ENCODE data around the gene PARVA. TPM values are rescaled to one million over a fixed set of nuclear protein-coding genes. Genes with fewer than 3 reads are reported as not detected.
A peak's percentile ranks its signal among the peaks of the same experiment; 100 is the strongest.

The PARVA gene
- total RNA-seq, 1 experiment from 2014 or later: 37.1 TPM

DNA sequence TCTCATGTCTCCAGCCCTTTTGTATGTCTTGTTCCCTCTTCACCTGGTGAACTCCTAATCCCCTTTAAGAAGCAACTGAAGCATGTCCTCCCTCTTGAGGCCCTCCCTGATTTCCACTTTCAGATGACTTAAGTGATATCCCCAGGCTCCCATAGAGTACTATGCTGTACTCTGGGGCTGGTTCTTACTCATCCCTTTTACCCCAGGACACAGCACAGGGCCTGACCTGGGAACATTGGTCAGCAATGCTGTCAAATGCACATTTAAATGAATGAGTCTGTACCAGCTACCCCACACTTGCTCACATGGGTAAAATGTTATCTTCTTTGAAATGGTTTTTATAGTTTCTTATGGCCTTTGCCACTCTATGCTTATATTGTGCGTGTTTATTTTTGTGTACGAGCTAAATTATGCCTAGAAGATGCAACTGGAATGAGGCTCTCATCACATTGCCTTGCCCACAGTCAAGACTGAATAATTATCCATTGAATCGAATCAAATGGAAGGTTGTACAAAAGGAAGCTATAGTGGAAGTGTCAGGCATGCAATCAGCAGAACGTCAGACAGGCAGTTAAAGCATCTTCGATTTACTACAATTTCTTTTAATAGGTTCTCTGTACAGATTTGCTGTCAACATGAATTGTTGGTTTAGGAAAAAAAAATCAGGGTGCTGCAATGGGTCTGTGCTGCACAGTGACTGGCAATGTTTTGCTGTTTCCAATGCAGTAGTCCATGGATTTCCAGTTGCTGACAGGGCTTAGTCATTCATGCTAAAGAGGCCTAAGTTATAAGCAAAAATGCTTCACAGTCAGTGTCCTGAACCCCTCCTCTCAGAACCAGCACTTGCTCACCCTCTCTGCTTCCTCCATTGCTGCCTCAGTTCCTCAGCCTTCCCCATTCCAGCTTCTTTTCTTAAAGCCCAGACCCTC, 79.5 kb downstream of the PARVA start:
- DNase-seq (ENCODE audit: low spot score): no peak

DNA sequence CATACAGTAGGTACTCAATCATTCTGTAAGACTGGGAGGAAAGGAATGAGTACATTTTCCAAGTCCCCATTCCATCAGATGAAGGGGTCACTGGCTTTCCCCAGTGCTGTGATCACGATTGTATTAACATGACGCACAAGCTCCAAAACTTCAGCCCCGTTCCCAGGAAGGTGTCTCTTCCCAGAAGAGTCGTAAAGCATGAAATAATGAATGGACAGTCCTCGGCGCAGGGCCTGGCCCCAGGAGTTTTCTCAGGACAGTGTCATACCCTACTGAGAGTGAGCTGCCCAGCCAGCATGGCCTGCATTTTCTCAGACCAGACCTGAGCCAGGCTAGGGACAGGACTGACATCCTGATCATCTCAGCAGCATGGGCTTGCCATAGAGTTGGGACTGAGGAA, 80.7 kb downstream of the PARVA start:
- no peak for DNase-seq (ENCODE audit: low spot score)

DNA sequence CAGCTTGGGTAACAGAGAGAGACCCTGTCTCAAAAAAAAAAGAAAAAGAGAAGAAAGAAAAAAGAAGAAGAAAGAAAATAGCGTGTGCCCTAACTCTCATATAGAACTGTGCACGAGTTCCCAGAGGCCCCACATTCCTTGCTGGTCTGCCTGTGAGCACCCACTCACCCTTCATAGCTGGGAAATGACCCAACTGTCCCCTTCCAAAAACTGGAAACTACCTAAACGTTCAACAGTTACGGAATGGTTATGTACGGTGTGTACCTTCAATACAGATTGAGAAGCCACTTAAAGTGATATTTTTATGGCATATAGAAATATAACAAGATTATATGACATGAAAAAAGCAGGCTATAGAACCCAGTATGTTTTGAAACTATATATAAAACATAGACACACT, 82.0 kb downstream of the PARVA start:
- no peak for DNase-seq (ENCODE audit: low spot score)

DNA sequence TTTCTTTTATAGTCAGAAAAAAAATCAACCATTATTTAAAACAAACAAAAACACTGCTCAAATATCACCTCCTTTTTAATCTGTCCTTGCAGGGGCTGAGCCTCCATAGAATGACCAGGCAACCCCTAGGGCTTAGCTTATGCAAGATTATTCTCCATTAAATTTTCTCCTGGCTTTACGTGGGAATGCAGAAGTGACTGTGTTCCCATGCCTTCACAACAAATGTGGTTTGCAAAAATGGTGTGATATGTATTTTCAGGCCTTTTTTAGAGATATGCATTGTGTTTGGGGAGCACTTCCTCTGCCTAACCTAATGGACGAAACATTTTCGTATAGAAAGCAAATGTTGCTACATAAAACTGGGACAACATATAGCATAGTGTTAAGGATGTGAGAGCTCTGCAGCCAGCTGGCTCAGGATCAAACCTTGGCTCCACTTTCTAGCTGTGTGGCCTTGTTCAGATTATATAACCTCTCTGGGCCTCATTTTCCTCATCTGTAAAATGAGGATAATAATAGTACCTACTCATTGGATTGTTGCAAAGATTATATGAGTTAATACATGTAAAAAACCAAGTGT, 82.6 kb downstream of the PARVA start:
- no peak for DNase-seq (ENCODE audit: low spot score)

DNA sequence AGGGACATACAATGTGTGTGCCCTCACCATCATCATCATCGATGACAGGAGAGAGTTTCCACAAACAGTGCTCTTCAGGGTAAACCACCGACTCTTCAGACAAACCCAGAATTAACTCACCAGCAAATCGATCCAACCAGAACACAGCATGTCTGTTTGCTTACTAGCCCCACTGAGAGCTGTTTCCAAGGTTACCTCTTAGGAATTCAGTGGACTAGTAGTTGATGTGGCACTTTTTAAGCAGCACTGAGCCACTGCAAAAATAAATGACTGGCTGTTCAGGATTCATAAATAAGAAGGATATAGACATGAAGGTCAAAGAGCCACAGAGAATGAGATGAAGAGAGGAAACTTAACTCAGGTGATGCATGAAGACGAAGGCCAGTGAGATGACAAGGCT, 83.1 kb downstream of the PARVA start:
- no peak for DNase-seq (ENCODE audit: low spot score)

DNA sequence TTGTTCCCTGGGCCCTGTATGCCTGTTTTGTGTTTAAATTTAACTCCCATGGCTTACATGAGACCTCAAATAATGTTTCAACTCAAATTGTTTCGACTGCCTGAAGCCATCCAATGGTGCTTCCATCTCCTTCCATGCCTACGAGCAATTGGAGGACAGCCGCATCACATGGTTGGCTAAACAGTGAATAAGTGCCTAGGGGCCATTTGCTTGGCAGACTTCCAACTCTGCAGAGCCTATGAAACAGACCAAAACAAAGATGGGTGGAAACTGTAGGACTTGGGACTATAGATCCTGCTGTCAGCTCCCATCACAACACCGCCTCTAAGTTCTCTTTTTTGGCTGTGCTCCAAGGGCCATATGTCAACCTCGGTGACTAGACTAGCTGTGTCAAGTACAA, 84.1 kb downstream of the PARVA start:
- peak; percentile 23 for DNase-seq (ENCODE audit: low spot score)

DNA sequence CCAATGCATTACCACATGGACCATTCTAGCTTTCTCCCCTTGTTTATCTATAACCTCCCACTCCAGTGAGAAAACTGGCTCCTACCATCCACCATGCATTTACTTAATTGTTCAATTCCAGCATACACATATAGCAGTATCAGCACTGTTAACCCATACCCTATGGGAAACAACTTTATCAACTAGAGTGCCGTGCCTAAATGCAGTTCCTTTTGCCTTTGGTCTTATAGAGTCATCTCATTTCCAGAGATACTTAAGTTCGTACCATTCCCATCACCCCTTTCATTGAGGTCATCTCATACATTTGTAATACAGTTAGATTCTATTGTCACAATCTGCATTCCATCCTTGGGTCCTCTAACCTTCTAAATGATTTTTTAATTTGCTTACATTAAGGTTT, 86.9 kb downstream of the PARVA start:
- DNase-seq (ENCODE audit: low spot score): no peak

DNA sequence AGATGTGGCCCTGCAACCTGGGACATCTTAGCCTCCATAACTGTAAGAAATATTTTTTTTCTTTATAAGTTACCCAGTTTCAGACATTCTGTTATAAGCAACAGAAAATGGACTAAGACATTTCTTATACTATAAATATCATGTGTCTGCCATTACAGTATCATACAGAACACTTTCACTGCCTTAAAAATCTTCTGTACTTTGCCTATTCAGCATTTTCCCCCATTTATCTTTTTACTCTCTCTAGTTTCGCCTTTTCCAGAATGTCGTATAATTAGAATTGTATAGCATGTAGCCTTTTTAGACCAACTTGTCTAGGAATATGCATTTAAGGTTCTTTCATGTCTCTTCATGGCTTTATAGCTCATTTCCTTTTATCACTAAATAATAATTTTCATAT, 88.0 kb downstream of the PARVA start:
- DNase-seq (ENCODE audit: low spot score): no peak

DNA sequence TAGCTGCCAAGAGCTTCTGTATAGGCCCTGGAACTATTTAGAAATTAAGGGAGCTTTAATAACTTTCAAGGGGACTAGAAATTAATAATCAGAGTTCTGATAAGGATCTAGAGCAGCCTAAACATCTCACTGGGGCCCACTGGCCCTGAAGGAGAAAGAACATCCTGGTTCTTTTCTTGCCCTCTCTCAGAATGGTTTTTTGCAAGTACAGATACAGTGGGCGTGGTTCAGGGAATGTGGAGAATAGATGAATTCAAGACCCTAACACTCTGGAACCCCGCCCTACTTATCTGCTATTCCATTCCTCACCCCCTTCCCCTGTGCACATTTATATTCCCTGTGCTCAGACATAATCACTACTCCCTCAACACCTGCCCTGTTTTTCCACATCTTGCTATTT, 90.2 kb downstream of the PARVA start:
- DNase-seq (ENCODE audit: low spot score): no peak

DNA sequence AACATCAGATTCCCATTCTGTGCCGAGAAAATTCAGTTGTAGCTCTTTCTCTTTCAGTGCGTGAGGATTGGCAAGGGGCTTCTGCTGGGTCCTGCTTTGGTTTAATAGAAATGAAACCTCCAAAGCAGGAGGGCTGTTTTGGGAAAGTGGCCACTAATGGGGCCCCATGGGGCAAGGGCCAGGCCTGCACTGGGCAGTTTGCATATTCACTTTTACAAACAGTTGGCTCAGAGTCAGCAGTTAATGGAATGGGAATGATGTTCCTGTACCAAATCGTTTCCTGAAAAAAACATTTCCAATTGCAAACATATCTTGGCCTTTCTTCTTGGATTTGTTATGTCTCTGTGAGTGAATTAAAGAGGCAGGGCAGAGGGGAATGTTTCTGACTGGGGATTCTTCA, 92.1 kb downstream of the PARVA start:
- no peak for DNase-seq (ENCODE audit: low spot score)

DNA sequence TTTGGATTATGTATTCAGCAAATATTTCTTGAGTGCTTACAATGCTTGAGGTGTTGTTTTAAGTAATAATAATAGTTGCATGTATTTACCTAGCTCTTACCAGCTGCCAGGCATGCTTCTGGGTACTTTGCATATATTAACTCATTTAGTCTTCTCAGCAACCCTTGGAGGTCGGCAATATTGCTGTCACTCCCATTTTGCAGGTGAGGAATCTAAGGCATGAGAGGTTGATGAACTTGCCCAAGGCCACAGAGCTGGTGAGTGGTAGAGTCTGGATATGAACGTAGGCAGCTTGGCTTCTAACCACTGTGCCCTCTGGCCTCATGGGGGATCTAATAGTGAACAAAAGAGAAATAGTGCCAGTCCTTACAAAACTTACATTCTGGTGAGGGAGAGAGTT, 92.9 kb downstream of the PARVA start:
- no peak for DNase-seq (ENCODE audit: low spot score)

DNA sequence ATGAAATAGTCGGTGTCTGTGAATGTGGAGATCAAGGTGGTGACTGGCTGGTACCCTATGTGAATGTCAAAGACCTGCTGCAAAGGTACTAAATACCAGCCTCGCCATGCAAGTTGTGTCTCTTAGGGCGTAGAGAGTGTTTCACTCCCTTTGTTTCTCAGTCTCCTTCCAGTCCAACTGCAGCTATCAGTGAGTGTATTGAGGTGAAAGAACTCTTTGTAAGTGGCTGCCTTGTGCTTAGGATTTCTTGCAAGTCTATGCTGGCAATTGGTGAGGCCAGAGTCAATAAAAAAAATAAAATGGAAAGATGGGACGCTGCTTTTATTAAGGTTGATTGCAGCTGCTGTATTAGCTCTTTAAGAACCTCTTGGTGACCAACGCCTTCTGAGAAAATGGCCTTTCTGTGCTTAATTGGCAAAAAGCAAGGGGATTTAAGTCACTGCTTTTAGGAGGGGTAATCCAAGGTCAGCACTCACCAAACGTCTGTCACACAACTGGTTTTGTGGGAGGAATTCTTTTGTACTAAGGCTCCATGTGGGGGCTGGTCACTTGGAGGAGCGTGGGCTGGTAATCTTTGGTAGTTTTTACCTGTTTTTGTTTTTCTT, 95.1 kb downstream of the PARVA start:
- DNase-seq (ENCODE audit: low spot score): no peak

DNA sequence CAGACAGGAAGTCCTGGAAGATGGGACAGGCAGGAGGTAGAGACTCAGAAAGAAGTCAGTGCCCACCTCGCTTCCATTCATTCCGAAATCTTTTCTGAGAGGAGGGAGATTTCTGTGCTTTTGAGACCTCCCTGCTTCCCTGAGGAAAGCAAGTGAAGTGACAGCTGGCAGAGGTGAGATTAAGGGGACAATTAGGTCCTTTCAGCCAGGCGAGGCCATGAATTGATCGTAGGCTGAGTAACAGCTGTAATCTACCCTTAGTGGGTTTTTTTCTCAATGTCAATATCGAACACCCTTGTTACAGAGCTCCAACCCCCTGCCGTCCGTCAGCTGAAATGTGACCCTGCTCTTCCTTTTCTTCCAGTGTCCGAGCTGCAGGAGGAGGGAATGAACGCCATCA, 96.0 kb downstream of the PARVA start:
- DNase-seq (ENCODE audit: low spot score): no peak

DNA sequence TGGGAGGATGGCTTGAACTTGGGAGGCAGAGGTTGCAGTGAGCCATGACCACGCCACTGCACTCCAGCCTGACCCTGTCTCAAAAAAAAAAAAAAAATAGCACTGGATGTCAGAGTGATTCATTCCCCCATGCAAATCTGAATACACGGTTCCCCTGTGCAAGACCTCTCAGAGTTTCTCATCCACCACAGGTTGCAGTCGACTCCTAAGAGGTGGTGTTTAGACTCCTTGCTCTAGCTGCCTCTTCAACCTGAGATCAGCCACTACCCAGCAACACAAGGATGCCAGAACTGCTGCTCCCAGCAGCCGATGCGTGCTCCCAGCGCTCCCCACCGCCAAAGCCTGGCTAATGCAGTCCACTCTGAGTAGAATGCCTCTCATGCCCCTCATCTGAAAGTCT, 97.5 kb downstream of the PARVA start:
- DNase-seq (ENCODE audit: low spot score): no peak

DNA sequence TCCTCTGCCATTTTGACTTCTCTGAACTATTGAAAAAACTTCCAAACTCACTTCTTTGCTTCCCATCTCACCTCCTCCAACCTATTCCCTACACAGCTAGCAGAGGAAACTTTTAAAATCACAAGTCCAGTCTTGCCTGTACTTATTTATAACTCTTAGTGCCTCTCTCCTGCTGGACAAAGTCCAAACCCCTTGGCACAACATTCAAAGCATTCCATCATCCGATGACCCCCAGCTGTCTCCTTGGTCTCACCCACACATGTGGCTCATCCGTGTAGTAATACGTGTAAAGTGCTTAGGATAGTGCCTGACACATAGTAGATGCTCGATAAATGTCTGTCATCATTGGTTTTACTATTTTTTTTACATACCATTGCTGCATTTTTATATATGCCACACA, 101.4 kb downstream of the PARVA start:
- no peak for DNase-seq (ENCODE audit: low spot score)

DNA sequence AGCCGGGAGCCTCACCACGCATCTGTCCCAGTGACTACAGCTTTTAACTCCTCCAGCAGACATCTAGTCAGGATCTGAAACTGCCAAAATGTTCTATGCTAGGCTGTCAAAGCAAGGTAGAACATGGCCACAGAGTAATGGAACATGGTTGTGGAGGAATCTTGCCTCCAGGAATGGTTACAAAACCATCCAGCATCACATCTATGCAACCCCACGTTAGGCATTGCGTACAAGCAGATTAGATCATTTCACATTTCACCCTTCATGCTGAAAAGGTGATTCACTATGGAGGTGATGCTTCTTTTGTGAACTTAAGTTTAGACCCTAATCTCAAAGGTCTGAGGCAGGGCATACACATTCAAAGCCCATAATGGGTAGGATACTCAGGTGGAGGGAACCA, 103.0 kb downstream of the PARVA start:
- no peak for DNase-seq (ENCODE audit: low spot score)

DNA sequence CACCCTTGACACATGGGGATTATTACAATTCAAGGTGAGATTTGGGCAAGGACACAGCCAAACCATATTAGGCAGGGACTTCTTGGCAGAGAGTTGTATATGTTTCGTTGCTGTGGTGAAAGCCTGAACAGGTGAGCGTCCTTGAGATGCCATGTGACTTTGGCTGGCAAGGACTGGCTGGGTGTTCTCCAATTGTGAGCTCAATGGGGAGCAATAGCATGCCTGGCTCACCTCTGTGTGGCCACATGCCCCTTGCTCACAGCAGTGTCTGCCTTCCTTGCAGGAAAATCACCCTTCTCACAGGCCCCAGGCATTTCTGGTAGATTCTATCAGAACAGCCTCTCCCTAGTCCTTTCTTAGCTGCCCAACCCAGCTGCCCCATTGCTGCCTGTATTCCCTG, 105.5 kb downstream of the PARVA start:
- no peak for DNase-seq (ENCODE audit: low spot score)

DNA sequence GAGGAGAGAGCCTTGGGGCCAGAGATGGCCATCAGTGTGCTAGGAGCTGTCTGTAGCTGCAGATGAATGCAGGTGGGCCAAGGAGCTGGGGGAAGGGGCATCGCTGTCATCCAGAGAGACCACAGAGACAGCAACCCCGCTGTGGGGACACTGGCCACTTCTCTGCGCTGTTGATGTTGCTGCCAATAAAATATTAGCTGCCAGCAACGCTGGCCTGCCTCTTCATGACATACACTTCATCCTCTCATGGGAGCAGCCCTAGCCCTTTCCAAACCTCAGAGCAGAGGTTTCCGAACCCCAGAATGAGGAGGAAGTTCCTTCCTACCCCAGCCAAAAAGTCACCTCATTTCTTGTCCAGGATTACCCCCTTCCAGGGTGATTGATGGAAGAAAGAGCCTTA, 106.2 kb downstream of the PARVA start:
- no peak for DNase-seq (ENCODE audit: low spot score)

DNA sequence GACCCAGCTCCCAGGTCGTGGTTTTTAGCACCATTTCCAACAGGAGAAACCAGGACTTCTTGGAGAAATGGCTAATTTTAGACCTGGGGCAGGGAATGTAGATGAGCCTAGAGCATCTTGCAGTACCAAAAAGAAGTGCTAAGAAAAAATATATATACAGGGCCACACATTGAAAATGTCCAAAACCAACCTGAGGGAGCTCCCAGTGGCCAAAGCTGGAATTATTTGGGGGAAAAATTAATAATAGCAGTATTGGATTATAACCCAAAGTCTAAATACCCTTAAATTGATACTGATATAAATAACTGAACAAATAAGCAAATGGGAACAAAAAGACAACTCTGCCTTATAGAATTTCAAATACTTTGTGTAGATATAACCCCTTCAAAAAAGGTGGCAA, 108.0 kb downstream of the PARVA start:
- DNase-seq (ENCODE audit: low spot score): no peak

DNA sequence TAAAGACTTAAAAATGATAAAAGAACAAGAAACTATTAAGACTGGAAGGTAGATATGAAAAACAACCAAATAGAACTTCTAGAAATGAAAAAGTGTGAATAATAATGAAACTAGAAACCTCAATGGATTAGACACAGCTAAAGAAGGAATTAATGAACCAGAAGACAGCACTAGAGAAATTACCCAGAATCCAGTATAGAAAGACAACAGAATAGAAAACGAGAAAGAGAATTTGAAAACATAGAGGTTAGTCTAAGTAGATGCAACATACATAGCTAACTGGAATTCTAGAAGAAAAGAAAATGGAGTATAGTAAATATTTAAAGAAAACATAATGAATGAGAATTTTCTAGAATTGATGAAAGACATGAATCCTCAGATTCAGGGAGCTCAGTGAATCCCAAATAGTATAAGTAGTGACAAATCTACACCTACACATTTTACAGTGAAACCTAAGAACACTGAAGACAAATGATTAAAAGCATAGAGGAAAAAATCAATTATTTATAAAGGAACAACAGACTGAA, 111.9 kb downstream of the PARVA start:
- DNase-seq (ENCODE audit: low spot score): no peak

DNA sequence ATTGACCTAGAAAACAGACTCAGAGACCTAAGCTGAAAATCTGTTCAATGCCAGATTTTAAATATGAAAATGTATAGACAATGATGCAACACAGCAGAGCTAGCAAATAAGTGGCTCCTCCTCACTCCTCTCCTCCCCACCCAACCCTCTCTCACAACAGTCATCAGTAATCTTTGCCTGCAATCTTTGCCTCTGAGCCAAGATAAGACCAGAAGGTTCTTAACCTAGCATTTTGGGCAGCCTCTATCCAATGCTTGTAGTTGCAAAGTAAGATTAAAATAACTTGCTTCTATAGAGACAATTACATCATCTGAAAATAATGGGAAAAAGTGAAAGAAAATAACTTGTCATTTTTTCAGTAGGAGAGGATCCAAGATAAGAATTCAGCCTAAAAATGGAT, 117.3 kb downstream of the PARVA start:
- no peak for DNase-seq (ENCODE audit: low spot score)

DNA sequence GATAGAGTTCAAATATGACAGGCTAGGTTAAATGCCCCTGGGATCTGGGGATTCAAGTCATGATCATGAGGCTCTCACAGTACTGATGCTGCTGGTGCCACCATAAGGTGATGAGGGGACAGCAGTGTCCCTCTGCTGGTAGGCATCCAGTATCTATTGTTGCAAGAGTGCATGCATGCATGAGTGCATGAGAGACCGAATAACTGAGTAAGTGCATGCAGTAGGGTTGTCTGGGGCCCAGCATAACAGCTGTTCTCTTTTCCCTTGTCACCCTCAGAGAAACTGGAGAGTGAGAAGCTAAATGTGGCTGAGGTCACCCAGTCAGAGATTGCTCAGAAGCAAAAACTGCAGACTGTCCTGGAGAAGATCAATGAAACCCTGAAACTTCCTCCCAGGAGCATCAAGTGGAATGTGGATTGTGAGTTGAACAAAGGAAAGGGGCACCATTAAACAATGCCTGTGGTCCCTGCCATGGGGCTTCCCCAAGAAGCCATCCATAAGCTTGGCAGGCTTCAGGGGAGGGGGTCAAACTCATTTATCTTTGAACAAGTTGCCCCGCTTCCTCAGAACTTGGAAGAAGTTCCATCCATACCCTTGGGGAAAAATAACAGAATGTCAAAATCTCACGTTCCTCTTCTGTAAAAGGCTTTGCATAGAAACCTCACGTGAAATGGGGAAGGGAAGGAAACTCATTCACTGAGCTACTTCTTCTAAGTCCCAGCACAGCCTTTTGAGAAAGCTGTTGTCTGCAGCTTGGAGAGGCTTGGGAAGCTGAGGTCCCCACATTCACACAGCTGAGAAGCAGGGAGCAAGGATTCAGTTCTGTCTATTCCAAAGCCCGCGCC, 119.0 kb downstream of the PARVA start:
- no peak for DNase-seq (ENCODE audit: low spot score)
